IPS-11a (cell line): Measurements from ENCODE around the gene EGF.

Experiments used
- H3K4me3 ChIP-seq: one replicate; pipeline ENCODE4 v1.5.1; 2013; ENCODE audit warnings: low read depth, low read length, control low read depth

Gene EGF

DNA sequence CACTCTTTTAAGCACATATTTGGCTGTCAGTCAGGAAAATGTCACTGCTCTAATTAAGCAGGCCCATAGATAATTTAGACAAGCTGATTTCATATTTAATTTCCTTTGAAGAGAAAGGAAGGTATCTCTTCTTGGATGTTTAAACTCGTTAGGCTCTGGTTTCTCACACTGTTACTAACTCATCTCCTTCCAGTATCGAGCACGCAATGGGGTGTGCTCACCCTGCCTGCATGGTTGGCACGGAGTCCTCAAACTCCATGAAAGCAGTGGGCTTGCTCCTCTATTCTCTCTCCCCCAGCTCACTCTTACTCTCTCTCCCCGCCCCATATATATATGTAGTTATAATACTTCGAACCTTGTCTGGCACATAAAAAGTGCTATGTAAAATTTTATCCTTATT lies 76.9 kb downstream of the EGF start:
- no peak overlapping the region for H3K4me3 ChIP-seq

DNA sequence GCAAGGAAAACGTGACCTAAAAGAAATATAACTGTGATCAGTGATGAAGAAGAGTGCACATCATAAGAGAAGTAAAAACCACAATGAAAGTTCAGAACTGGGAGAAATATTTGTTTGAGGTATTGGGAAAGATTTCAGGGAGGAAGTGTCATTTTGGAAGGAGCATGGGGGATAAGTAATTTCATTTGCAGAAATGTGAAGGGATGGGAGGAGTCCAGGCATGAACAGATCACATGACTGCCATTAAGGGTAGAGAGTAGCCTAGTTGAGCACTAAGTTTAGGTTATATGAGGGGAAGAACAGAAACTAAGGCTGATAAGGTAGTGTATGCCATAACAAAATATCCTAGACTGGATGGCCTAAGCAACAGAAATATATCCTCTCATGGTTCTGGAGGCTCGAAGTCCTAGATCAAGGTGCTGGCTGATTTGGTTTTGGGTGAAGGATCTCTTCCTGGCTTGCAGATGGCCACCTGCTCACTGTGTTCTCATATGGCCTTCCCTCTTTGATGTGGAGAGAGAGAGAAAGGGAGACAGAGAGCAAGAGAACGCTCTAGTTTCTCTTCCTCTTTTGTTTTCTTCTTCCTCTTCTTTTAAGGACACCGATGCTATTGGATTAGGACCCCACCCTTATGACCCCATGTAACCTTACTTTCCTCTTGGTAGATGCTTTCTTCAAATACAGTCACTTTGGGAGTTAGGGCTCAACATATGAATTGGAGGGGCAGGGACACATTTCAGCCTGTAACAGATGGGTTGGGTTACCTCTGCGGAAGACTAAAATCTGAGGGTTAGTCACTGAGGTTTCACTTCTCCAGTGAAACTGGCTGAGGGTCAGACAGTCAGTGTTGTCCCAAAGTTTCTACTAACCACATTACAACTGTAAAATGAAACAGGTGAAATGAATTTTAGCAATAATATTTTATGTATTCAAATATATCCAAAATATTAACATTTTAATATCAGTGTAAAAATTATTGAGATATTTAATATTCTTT lies 77.9 kb downstream of the EGF start:
- no peak overlapping the region for H3K4me3 ChIP-seq

DNA sequence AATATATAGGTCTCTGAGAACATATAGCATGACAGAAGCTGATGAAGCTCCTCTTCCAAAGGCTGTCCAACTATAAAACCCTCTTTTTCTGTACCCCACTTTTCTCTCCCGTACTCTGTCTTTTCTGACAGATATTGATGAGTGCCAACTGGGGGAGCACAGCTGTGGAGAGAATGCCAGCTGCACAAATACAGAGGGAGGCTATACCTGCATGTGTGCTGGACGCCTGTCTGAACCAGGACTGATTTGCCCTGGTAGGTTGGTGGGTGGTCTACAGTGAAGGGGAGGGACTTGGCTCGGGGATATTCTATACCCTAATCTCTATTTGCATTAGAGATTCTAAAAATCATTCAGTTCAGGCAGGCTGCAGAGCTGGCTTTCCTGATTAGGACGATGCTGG lies 80.4 kb downstream of the EGF start:
- no peak overlapping the region for H3K4me3 ChIP-seq

DNA sequence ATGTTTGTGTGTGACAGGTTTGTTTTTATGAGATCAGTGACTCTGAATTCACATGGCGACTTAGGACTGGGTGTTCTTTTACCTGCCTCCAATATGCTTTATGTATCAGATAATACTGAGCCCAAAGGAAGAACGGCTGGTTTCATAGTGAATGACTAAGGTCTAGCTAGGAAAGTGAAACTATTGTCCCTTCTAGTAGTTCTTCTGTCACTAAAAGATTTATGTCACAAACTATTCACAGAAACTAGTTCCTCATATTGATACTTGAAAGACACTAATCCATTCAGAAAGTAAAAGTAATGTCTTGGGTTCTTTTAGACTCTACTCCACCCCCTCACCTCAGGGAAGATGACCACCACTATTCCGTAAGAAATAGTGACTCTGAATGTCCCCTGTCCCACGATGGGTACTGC lies 81.7 kb downstream of the EGF start:
- no peak overlapping the region for H3K4me3 ChIP-seq

DNA sequence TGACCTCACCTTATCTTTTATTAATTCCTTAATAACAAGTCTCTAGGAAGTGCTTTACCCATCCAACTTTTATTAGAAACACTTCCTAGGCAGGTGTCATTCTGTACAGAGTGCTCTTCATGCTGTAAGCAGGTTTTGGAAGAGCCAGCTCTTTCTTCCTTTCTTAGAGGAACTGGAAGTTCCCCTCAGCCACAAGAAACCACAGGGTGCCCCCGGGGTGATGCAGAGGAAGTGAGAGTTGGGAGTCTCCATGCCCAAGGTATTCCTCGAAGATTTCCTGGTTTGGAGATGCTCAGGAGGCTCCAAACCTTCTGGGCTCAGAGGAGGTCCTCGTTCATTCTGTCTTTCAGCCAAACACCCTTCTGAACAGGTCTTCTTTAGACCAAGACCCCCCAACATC lies 83.8 kb downstream of the EGF start:
- H3K4me3 ChIP-seq = no peak overlapping the region

DNA sequence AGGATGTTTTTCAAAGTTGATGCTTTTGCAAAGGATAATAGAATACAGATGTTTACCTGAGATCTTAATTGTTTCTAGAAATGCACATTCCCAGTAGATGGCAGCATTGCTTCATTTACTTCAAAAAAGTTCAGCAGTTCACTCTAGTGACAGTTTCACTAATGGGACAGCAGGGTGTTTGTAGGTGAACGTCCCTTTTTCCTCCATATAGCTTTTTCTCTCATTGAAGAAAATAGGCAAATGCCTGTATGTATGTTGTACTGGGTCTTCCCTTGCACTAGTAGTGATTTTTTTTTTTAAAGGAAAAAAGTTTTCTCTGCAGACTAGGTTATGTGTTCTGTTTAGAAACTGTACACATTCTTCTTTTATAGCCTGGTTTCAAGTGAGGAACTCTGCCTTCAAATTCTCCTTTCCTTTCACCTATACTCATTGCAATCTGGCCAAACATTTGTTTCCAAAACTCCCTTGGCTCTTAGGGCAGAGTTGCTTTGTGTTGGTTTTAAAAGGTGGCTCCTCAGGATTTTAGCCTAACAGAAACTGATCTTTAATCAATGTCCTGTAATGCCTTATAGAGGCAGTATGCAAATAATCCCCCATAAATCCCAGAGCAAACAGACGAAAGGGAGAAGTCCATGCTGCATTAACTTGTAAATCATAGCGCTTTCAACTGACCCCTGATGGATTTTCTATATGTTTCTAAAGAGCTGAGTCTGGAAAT lies 86.3 kb downstream of the EGF start:
- H3K4me3 ChIP-seq = no peak overlapping the region

DNA sequence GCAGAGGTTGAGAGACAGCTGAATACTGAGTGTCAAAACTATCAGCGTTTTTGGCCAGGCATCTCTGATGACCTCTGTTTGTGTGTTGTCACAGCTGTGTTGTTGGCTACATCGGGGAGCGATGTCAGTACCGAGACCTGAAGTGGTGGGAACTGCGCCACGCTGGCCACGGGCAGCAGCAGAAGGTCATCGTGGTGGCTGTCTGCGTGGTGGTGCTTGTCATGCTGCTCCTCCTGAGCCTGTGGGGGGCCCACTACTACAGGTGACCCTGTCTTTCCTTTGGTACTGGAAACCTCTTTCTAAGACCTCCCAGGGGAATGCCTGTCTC lies 86.9 kb downstream of the EGF start:
- no peak overlapping the region for H3K4me3 ChIP-seq

DNA sequence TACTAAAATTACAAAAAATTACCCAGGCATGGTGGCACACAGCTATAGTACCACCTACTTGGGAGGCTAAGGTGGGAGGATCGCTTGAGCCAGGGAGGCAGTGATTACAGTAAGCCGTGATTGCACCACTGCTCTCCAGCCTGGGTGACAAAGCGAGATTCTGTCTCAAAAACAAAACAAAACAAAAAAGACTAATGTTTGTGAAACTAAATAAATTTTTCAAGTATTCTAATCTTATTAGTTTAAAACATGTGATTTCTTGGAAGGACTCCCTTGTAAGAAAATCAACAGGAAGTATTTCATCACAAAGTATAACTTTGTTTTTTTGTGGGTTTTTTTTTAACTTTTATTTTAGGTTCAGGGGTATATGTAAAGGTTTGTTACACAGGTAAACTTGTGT lies 89.6 kb downstream of the EGF start:
- H3K4me3 ChIP-seq = no peak overlapping the region

DNA sequence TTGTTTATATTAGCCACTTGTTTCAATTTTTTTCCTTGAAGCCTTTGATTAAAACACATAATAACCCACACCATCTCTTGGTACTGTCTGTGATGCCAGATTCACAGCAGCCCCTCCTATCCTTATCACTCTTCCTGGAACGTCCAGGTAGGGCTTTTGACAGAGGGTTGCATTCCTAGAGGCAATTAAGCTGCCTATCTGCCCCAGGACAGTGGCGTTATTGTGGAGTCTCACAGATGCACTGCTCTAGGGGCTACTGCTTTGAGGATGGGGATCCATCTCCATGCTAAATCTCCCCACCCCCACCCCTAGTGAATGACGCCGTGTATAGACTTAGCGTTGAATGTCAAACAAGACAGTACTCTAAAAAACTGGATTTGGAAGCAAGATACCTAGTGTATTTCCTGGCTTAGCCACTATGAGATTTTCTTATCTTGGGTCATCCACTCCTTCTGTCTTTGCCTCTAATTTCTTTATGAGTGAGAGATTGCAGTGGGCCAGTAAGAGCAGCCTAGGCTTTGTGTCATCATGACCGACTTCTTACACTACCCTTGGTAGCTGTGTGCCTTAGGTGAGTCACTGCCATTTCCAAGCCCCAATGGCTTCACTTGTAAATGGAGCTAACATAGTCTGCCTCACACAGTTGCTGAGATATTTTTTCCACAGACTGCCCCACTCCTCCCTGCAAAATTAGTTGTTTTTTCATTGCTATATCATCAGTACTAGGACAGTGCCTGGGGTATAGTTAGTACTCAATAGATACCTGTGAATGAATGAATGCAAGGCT lies 90.9 kb downstream of the EGF start:
- H3K4me3 ChIP-seq = no peak overlapping the region

DNA sequence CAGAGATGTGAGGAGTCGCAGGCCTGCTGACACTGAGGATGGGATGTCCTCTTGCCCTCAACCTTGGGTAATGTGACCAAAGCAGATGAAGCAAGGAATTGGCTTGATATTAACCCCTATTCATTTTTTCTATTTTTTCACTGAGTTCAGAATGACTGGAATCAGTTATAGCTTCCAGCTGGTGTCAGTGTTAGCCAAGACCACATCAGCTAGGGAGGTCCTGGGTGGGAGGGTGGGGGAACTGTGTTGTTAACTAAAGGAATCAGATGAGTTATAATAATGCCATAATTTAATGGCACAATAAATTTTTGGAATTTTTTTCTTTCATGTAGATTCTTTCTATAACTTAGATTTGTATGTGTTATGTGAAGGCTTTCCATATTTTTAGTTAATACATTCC lies 91.9 kb downstream of the EGF start:
- H3K4me3 ChIP-seq = no peak overlapping the region

DNA sequence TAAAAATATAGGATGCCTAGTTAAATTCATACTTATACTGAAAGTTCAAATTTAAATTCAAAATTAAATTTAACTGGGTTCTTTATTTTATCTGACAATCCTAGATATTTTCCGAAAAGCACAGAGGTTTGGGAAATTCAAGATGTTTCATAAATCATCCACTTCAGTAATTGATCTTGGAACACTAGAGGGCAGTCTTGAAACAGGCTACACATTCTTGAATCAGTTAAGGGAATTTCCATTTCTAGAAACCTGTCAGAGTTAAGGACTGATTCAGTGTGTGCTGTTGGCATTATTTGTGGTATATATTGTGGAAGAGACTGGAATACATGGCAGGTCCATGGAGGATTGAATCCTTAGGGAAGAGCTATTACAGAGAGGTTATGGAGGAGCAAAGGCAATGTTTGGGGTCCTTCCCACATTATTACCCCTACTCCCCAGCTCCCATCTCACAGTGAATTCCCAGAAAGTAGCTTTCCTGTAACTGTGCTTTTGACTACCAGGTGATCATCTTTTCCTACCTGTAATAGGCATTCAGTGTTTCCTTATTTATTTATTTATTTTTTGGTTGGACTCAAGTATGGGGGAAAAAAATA lies 92.9 kb downstream of the EGF start:
- H3K4me3 ChIP-seq = no peak overlapping the region

DNA sequence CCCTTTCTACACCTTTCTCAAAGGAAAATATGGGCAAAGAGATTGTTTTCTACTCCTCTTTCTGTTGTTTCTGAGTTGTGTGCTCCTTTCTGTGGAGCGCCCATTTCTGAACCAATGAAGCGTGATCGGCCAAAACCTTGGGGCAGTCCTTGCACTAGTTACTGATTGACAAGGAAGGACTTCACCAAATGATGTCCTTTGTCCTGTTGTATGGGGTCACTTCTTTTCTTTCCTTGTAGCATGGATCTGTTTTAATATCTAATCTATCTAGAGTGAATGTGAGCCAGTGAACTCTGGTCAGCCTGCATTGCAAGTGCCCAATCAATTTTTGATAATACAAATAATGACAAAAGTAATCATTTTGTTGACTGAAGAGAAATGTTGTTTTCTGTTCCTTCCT lies 94.5 kb downstream of the EGF start:
- no peak overlapping the region for H3K4me3 ChIP-seq

DNA sequence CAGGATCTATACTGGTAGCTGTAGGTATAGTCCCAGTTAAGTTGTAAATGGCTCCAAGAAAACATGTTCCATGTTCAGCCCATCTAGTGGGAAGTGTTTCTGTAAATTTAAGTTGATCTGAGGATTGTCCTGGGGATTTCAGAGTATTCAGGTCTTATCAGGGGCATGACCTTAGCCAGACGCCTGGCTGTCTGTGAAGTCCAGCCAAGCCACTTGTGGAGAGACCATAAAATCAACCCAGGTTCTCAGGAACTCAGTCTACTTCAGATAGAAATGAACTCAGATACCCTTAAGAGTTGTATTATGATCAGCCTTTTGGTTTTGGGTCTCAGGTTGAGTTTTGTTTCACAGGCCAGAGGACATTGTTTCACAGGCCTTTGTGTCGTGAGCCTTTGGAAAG lies 95.9 kb downstream of the EGF start:
- no peak overlapping the region for H3K4me3 ChIP-seq

DNA sequence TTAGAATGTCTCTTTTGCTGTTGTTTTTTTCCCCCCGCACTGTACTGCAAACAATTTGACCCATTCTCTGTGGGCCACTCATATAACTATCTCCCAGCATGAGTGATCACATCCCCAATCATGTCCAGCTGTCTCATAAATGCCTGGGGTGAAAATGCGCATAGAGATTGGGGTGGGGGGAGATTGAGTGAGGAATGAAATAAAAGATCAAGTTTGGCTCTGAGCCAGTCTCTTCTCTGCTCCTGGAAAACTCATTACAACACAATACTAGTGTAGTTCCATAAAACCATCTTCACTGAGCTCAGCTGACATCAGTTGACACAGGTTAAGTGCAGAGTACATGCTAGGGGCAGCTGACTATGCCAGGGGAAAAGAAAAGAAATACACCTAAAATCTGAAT lies 96.9 kb downstream of the EGF start:
- no peak overlapping the region for H3K4me3 ChIP-seq

DNA sequence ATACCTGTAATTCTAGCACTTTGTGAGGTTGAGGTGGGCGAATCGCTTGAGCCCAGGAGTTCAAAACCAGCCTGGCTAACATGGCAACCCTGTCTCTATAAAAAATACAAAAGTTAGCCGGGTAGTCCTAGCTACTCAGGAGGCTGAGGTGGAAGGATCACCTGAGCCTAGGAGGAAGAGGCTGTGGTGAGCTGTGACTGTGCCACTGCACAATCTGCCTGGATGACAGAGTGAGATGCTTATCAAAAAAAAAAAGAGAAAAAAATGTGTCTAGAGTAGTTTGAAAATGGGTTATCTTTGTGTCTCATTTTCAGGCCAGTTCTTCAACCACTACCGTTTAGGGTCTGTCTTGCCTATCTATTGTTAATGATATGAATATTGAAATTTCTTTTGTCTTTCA lies 98.1 kb downstream of the EGF start:
- no peak overlapping the region for H3K4me3 ChIP-seq

DNA sequence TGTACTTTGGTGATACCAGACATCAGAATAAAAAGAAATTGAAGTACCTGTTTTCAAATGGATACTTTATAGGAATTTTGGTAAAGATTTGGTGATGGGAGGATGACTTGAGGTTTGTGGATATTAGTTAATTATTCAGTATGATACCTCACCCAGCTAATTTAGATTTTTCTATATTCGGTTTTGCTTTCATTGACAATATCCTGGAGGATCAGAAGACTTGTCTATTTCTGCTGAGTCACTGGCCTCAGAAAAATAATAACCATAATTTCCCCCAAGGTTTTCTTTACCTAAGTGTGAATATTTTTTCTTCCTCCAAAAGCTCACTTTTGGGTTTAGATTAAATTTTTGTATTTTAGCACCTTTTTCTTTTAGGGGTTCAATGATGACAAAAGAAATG lies 100.2 kb downstream of the EGF start:
- H3K4me3 ChIP-seq = no peak overlapping the region

DNA sequence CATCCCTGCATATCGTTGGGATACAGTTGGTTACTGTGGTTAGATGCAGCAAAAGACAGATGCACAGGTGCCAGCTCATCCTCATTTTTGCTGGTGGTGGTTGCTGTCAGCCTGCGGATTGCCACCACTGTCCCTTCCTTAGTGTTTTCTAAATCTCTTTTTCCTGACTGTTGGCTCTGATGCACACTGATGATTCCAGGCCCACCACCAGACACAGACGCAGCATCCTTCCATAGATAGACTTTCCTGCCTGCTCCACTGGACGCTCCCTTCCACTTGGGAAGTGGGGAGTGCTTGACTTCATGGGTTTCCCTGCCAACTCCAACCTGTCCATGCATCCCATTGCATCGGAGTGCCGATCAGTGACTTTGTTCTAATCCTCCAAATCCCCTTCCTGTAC lies 101.5 kb downstream of the EGF start:
- no peak overlapping the region for H3K4me3 ChIP-seq

DNA sequence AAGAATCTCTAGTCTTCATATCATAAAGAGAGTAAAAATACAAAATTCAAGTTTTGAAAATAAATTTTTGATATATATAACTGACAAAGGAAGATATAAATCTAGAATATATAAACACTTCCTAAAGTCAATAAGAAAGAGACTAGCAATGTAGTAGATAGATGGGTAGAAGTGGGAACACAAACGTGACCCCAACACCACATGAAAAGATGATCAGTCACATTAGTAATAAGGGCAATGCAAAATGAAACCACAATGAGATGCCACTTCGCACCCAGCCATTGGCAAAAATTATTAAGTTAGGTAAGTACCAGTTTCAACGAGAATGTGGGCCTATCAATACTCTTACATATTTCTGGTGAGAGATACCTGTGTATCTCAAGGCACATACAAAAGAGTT lies 106.5 kb downstream of the EGF start:
- no peak overlapping the region for H3K4me3 ChIP-seq

DNA sequence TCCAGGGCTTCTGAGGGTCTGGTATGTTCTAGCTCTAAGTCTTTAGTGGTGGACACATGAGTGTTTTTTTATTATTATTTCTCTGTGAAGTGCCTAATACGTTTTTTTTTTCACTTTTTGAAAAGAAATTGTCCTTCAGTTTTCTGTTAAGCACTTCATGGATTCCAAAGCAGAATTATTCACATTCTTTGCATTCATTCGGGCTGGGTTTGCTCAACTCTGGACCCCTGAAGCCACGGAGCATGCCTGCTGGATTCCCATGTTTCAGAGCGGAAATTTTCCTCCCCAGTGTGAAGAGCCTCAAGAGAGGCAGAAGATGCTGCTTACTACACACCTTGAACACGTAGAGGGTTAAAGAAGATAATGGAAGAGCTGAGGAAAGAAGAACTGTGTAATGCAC lies 107.5 kb downstream of the EGF start:
- H3K4me3 ChIP-seq = no peak overlapping the region

DNA sequence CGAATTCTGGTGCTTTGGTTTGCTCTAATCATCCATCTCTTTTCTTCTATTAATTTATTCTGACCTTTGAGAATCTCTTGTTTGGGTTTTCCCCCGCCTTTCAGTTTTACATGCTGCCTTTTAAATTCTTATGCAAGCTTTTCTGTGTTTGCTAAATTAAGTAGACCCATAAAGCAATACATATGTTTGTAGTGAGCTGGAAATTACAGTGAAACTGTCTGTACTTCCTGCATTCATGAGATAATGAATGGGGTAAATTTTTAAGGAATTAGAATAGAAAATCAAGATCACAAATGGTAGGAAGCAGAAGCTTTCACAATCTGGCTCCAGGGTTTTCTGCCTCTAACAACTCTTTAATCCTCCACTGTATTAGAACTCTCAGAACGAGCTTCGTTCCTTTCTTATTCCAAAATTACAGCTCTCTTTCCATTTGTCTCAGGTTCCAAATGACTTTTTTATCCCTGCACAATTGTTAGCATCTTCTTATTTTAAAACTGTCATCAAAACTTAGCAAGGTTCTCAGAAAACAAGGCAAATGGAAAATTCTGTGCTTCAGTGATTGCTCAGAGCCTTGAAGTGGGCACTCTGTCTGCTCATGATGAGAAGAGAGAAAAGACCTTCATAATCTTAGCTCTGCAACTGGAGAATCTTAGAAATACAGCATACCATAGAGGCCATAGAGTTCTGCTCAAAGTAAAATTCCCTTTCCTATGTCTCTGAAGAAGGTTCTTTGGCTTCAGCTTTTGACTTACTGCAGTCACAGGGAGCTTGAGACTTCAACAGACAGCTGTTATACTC lies 108.2 kb downstream of the EGF start:
- no peak overlapping the region for H3K4me3 ChIP-seq
